HG03064 (cell line): ENCODE measurements around the gene MYO7A.

Experiments used
- ATAC-seq: cut with Tn5 transposase; IDR thresholded peaks from one replicate; pipeline ENCODE4 v1.9.1; 2021; ENCODE audit warnings: low read depth; ENCODE audit not compliant: unreplicated experiment

MYO7A gene

DNA sequence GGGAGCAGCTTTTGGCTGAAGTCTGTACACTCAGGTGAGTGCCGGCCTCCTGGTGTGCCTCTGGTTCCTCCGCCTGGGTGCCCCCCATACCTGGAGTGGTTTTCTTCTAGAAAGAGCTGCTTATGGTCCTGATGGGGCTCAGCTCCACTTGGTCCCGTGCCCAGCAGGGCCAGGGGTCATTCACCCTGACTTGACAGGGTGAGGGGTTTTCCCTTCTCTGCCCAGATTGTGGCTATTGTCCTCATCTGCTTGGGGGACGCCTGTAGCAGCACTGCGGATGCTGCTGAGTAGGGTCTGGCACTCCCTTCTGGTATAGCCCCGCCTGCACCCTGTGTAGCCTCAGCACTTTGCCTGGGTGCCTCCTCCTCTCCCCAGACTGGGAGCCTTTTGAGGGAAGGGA lies 17.2 kb upstream of the MYO7A start:
- ATAC-seq, result no peak

DNA sequence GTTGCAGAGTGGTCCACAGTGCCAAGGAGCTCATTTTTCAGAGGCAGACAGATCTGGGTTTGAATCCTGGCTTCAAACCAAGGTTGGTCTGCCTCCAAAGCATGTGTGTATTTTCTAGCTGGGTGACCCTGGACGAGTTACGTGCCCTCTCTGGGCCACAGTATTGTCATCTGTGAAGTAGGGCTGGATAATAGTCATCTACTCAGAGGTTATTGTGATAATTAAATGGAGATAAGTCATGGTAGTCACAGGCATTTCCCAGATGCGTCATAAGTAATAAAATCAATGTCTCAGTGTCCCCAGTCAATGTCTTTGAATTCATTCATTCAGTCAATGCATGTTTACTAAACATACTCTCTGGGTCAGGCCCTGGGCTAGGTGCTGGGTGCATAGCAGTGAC lies 16.8 kb upstream of the MYO7A start:
- ATAC-seq, result no peak

DNA sequence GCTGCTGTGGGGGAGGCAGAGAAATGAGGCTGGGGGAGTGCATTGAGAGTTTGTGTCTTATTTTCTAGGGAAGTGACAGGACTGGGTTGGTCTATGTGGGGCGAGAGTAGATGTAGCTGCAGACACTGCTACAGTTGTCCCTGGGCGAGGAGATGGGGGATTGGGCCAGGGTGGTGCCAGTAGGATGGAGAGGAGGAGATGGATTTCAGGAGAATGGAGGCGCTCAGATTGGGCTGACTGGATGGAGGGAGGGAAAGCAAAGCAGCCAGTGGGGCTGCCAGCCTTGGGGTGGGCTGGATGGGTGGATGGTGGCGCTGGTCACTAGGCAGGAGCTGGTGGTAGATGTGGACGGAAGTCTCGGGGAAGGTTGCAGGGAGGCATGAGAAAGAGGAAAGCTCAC lies 16.1 kb upstream of the MYO7A start:
- no peak for ATAC-seq

DNA sequence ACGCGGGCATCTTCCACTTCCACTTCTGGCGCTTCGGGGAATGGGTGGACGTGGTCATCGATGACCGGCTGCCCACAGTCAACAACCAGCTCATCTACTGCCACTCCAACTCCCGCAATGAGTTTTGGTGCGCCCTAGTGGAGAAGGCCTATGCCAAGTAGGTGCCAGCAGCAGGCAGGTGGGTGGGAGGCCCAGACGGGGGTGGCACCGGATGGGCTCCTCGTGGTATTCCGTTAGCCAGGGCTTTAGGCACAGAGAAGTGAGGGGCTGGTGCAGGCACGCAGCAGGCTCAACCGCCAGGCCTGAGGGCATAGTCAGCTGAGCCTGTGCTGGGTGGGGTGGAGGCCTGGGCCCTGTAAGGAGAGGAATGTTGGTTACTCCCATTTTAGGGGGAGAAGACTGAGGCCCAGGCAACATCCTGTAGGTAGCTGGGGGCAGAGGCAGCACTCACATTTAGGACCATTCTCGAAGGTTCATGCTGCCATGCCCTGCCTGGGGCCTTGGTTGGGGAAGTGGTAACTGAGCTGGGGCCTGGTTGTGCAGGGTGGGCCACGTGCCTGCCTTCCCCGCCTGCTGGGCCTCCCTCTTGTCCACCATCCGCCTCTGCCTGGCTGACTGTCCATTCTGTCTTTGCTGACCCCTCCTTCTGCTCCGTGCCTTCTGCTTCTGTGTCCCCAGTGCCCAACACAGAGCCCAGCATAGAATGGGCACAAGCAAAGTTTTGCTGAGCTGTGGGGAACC lies 15.2 kb upstream of the MYO7A start:
- no peak for ATAC-seq

DNA sequence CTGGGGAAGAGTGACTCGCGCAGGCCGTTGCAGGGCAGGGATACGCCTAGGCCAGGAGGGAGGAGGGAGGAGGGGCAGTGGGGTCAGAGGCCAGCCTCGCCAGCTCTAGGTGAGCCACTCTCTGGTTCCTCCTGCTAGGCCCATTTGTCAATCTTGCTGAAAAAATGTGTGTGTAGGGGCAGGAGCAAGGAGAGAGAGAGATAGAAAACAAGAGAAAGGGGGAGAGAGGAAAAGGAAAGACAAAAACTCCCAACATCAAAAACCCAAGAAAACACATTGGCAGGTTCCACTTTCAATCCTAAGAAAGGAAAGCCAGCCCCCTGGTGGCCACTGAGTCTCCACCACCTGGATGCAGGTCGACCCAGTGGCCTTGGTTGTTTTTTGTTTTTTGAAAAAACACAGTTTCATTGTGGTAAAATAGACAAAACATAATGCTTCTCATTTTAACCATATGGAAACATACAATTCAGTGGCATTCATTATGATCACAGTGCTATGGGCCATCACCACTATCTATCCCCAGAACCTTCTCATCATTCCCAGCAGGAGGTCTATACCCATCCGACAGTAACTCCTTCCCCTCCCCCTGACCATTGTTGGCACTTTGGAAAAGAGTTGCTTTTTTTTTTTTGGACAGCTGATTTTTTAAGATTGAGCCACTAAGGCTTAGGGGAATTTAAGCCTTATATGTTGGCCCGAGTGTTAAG lies 14.5 kb upstream of the MYO7A start:
- ATAC-seq, result no peak

DNA sequence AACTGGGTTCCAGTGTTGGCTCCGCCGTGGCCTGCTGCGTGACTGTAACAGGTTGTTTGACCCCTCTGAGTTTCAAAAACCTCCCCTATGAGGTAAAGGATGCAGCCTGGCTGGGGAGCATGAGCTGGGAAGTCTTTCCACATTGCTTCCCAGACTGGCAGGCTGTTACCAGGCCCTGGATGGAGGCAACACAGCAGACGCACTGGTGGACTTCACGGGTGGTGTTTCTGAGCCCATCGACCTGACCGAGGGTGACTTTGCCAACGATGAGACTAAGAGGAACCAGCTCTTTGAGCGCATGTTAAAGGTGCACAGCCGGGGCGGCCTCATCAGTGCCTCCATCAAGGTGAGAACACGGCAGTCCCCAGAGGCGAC lies 14.0 kb upstream of the MYO7A start:
- ATAC-seq, result no peak

DNA sequence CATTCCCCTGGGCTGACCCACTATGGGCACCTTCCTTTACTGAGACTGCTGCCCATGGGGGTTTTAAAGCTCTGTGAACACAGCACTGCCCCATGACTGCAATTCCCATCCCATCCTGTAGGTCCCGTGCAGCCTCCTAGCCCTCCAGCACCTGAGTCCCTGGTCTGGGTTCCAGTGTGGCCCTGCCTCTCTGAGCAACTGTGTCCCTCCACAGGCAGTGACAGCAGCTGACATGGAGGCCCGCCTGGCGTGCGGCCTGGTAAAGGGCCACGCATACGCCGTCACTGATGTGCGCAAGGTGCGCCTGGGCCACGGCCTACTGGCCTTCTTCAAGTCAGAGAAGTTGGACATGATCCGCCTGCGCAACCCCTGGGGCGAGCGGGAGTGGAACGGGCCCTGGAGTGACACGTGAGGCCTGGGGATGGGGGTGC lies 12.8 kb upstream of the MYO7A start:
- ATAC-seq, result no peak

DNA sequence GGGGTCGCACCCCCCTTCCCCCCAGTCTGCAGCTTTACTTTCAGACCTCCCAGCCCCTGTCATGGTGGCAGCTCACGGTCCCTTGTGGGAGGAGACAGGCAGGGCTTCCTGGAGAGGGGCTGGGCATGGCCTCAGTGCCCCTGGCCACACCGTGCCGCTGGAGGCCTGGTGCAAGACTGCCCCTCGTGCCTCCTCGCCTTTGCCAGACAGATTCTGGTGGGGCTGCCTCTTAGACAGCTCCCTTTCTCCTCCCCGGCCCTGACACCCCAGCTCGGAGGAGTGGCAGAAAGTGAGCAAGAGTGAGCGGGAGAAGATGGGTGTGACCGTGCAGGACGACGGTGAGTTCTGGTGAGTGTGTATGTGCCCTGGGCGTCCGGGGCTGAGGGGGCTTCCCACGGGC lies 12.1 kb upstream of the MYO7A start:
- no peak for ATAC-seq

DNA sequence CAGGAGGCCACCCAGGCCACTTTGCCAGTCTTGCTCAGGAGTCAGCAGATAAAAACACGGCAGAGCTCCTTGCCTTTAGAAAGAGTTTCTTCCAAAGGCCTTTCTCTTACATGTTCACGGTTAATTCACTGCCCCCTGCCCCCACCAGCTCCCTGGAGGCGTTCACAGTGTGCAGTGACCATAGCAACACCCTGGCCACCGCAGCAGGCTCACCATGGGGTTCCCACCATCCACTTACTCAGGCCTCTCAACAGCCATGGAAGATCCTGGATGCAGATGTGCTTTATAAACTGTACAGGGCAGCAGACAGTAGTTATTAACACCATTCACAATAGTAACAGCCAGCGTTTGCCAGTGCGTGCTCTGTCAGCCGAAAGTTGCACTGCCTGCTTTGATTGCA lies 10.6 kb upstream of the MYO7A start:
- ATAC-seq, result no peak

DNA sequence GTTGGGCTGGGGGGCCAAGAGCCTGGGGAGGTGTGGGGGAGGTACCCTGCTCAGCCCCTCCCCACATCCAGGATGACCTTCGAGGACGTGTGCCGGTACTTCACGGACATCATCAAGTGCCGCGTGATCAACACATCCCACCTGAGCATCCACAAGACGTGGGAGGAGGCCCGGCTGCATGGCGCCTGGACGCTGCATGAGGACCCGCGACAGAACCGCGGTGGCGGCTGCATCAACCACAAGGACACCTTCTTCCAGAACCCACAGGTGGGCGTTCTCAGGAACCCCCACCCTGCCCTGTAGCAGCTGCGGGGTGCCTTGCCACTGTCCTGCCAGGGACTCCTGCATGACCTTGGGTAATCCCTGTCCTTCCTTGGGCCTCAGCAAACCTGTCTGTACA lies 10.0 kb upstream of the MYO7A start:
- ATAC-seq, result no peak

DNA sequence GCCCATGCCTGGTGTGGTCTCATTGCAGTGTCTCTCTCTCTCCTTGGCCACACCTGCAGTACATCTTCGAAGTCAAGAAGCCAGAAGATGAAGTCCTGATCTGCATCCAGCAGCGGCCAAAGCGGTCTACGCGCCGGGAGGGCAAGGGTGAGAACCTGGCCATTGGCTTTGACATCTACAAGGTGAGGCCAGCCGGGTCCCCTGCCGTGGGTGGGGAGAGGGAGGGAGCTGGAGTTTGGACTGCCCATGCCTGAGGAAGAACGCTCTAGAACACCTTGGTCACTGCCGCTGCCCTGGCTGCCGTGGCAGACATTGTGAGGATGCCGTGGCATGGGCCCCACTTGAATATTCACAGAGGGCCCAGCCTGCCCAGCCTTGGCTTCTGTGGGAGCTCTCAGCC lies 9.1 kb upstream of the MYO7A start:
- no peak for ATAC-seq

DNA sequence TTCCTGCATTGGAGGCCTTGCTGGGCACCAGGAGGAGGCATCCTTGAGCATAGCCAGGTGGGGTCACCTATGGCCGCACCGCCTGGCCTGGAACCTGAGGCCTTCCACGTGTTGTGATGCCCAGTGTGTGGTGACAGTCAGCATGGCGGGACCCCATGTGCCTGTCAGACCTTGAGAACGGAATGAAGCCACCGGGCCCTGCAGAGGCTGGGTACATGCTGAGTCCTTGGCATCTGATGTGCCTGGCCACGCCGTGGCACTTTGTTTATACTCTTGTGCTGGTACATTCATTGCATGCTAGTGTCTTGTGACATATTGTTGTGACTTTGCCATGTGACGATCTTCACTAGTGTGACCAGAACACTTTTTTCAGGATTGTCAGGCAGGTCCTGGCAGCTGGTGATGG lies 8.5 kb upstream of the MYO7A start:
- no peak for ATAC-seq

DNA sequence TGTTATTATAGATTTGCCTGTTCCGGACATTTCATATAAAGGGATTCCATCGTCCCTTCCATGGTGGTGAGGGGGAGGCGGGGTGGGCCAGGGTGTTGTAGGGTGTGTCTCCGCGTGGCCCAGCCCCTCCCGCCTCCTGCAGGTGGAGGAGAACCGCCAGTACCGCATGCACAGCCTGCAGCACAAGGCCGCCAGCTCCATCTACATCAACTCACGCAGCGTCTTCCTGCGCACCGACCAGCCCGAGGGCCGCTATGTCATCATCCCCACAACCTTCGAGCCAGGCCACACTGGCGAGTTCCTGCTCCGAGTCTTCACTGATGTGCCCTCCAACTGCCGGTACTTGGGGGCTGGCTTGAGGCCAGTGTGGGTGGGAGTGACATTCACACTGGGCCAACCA lies 7.5 kb upstream of the MYO7A start:
- ATAC-seq, result no peak

DNA sequence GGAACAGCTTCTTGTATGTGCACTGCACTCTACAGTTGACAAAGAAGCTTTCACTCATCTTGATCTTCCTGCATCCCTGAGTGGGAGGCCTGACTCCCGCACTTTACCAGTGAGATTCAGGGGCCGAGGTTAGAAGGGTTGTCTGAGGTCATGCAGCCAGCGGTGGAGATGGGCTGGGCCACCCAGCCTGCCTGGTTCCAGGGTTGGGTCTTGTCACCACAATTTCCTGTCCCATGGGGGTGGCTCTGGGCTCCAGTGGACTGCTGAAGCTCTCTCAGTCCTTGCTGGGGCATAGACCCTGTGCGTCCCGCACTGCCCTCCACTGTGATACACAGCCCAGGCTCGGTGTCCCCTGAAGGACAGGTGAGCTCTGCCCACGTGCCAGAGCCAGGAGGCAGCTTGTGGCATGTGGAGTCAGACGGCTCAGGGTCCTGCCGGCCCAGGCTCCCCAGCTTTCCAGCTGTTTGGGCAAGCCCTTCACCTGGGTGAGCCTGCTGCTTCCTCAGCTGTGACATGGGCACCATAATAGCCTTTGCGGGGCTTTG lies 6.9 kb upstream of the MYO7A start:
- no peak for ATAC-seq

DNA sequence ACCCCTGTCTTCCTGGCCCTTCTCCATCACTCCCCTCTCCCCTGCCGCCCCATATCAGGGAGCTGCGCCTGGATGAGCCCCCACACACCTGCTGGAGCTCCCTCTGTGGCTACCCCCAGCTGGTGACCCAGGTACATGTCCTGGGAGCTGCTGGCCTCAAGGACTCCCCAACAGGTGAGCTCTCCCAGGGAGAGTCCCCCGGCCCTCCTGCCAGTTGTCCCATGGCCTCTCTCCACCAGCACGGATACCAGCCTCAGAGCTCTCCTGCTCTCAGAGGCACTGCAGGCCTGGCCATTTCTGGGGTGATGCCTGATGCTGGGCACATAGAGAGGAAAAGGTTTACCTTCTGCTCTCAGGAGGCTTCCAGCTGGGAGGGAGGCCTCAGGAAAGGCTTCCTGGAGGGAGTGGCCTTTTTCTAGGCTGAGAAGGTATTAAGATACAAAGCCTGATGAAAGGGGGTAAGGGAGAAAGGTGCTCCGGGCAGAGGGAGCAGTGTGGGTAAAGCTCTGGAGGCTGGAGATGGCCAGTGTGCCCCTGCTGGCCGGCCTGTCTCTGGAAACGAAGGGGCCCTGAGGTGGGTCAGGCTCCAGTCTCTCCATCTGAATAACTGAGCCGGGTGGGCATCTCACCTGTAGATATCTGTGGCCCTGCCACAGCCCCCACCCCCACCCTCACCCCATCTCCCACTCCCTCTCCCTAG lies 6.0 kb upstream of the MYO7A start:
- ATAC-seq, result no peak

DNA sequence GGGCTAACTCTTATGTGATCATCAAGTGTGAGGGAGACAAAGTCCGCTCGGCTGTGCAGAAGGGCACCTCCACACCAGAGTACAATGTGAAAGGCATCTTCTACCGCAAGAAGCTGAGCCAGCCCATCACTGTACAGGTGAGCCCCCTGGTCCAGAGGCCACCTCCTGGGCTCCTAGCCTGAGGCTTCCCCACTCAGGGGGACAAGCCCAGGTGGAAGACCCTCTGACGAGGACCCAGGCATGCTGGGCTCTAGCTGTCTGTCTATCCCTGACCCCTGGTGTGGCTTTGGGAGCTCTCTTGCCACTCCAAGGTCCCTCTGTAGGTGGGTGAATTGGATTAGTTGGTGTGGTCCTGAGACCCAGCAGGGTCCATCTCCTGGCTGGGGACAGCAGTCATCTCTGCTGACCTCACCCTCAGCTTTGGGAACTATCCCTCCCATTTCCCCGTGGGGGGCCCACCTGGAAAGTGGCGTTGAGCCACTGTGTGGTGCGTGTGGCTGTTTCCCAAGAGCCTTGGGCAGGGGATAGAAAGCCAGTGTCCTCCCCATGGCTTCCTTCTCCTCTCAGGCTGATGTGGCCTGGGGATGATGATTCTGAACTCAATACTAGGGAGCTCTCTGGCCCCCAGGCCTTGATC lies 5.4 kb upstream of the MYO7A start:
- ATAC-seq, result no peak

DNA sequence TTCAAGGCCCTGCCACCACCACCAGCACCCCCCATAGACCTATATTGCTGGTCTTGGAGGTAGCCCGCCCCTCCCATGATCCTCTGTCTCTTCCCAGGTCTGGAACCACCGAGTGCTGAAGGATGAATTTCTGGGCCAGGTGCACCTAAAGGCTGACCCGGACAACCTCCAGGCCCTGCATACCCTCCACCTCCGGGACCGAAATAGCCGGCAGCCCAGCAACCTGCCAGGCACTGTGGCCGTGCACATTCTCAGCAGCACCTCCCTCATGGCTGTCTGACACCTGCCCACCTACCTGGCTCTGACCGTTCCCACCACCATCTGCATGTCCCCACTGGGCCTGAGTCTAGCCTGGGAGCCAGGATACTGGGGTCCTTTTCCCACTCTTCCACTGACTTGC lies 4.5 kb upstream of the MYO7A start:
- no peak for ATAC-seq

DNA sequence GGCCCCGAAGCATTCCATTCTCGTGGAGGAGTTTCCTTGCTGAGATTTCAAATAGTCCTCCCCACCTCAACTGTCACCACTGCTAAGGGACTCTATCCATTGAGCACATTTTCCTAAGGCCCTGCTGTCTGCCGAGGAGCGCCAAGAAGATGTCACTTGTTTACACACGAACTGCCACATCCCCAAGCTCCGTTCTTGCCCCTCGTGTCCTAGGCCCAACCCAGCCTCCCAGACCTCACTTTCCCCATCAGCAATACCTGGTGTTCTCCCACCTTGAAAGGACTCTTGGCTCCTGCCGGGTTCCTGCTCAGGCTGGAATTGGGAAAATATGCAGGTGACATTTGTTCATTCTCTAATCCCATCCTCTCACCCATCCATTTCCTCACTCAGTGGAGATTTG lies 4.0 kb upstream of the MYO7A start:
- ATAC-seq, result no peak

DNA sequence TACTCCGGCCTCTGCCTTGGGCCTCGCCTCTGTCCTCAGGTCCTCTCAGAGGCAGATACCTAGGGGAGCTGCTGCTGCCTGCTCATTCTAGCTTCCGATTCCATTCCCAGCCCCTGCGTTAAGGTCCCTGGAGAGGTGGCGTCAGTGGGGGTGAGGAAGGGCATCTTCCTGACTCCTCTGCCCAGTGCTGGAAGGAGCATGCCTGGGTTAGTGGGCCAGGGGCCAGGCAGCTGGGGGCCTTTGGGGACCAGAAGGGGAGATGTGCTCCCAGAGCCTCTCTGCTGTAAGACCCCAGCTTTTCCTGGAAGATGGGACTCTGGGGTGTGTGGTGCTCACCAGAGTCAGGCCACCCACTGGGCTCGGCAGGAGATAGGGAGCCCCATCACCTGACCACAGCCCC lies 3.6 kb upstream of the MYO7A start:
- ATAC-seq, result no peak

DNA sequence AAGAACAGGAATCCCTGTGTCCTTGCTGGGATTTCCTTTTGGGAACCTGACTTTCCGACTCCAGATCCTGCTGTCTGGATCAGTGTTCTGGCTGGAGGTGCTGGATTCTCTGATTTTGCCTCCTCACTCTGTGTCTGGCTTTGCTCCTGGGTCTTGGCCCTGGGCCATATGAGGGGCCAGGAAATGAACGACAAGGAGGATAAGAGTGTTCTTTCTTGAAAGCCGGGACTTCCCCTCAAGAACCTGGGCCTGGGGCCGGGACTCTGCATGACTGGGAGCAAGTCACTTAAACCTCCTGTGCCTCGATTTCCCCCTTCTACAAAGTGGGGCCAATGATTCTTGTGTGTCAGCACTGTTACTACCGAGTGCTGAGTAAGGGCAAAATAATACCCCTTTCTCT lies 2.9 kb upstream of the MYO7A start:
- ATAC-seq, result no peak

DNA sequence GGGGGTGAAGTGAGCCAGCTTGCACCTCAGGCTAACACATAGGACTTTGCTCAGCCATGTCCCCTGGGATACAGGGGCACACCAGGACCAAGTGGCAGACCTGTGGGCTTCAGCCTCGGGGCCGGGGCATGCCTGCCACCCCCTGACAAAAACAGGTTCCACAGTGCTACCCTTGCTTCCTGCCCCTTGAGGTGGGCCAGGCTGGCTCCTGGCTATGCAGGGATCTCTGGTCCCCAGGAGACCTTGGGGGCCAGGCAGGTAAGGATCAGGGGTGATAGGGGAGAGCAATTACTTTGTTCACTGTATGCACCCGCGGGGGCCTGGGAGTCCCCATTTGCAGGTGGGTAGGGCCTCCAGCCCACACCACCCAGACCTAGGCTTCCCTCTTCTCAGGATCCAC lies 2.4 kb upstream of the MYO7A start:
- no peak for ATAC-seq
